DND-41 (cell line): ENCODE results near the gene DGKB.

Experiments
- ATAC-seq: fragments of 200-7000 bp; cut with Tn5 transposase; 3 replicates; pipeline ENCODE4 v1.9.1; 2021; ENCODE audit warnings: low read depth; ENCODE audit not compliant: insufficient read depth
- DNase-seq: peaks from one replicate; pipeline ENCODE4 v3.0.0-alpha.2; 2020
- H2AFZ ChIP-seq: 2 replicates; pipeline ENCODE4 v1.6.0; 2012; ENCODE audit warnings: low read depth, low read length
- H3K27ac ChIP-seq: 2 replicates; pipeline ENCODE4 v1.5.1; 2012; ENCODE audit warnings: low read length, inconsistent platforms
- H3K27me3 ChIP-seq: fragments of 200-600 bp; sonication (generic); 2 replicates; pipeline ENCODE4 v1.6.0; 2012; ENCODE audit warnings: low read length, mild to moderate bottlenecking, inconsistent platforms; ENCODE audit not compliant: insufficient read depth, poor library complexity
- H3K36me3 ChIP-seq: 2 replicates; pipeline ENCODE4 v1.5.1; 2012; ENCODE audit warnings: low read length, inconsistent platforms; ENCODE audit not compliant: insufficient read depth
- H3K4me1 ChIP-seq: 2 replicates; pipeline ENCODE4 v1.5.1; 2012; ENCODE audit warnings: mild to moderate bottlenecking, low read length; ENCODE audit not compliant: insufficient read depth
- H3K4me2 ChIP-seq: 2 replicates; pipeline ENCODE4 v1.6.0; 2012; ENCODE audit warnings: mild to moderate bottlenecking, moderate library complexity, low read length, inconsistent platforms; ENCODE audit not compliant: insufficient read depth
- H3K4me3 ChIP-seq, 2 experiments: fragments of 200-600 bp in 1 of 2; shearing (Covaris generic) in 1 of 2; 2 replicates each; pipeline ENCODE4 v1.5.1; 2012 to 2016; ENCODE audit warnings: inconsistent platforms in 2 of 2, low read length in 2 of 2, mild to moderate bottlenecking in 2 of 2, low read depth in 1 of 2, moderate library complexity in 1 of 2
- H3K79me2 ChIP-seq: 2 replicates; pipeline ENCODE4 v1.6.0; 2012; ENCODE audit warnings: low read length, inconsistent platforms; ENCODE audit not compliant: insufficient read depth
- H3K9ac ChIP-seq: 2 replicates; pipeline ENCODE4 v1.6.0; 2012; ENCODE audit warnings: low read depth, mild to moderate bottlenecking, inconsistent platforms, low read length, moderate library complexity
- H3K9me3 ChIP-seq: 2 replicates; pipeline ENCODE4 v1.5.1; 2012; ENCODE audit warnings: low read length, moderate library complexity, mild to moderate bottlenecking, inconsistent platforms; ENCODE audit not compliant: insufficient read depth, severe bottlenecking
- H4K20me1 ChIP-seq: 2 replicates; pipeline ENCODE4 v1.6.0; 2012; ENCODE audit warnings: low read length; ENCODE audit not compliant: insufficient read depth
- EZH2 ChIP-seq: IDR thresholded peaks from 3 replicates; pipeline ENCODE4 v1.6.1; 2012; ENCODE audit warnings: borderline replicate concordance, low read depth, mild to moderate bottlenecking, moderate library complexity, low read length, inconsistent platforms; ENCODE audit not compliant: severe bottlenecking
- TF ChIP-seq, protein P1 (sequence below): IDR thresholded peaks from 2 replicates; pipeline ENCODE4 v1.5.1; 2012; ENCODE audit warnings: borderline replicate concordance, low read length, moderate library complexity, mild to moderate bottlenecking; ENCODE audit not compliant: poor library complexity, severe bottlenecking; ENCODE audit errors: extremely low read depth

The DGKB gene

GRCh38 chr7:14836571-14837189 is 65.9 kb downstream of the DGKB start:
- Histone ChIP-seq H4K20me1 (no peaks in the 10 kb centered on the region), H3K9ac (no peak overlapping the region), H3K4me2 (no peak overlapping the region), H3K79me2 (no peaks in the 10 kb centered on the region), H3K27ac (no peak overlapping the region), H3K36me3 (no peaks in the 10 kb centered on the region), H3K27me3 (no peaks in the 10 kb centered on the region), H3K4me1 (no peaks in the 10 kb centered on the region), H3K9me3 (no peaks in the 10 kb centered on the region), H2AFZ (no peak overlapping the region), H3K4me3 (no peak overlapping the region)
- TF ChIP-seq, protein P1, sequence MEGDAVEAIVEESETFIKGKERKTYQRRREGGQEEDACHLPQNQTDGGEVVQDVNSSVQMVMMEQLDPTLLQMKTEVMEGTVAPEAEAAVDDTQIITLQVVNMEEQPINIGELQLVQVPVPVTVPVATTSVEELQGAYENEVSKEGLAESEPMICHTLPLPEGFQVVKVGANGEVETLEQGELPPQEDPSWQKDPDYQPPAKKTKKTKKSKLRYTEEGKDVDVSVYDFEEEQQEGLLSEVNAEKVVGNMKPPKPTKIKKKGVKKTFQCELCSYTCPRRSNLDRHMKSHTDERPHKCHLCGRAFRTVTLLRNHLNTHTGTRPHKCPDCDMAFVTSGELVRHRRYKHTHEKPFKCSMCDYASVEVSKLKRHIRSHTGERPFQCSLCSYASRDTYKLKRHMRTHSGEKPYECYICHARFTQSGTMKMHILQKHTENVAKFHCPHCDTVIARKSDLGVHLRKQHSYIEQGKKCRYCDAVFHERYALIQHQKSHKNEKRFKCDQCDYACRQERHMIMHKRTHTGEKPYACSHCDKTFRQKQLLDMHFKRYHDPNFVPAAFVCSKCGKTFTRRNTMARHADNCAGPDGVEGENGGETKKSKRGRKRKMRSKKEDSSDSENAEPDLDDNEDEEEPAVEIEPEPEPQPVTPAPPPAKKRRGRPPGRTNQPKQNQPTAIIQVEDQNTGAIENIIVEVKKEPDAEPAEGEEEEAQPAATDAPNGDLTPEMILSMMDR, result no peak
- TF ChIP-seq EZH2, result no peak
- DNase-seq (no peak), ATAC-seq (no peak)

GRCh38 chr7:14836006-14836405 is 66.5 kb downstream of the DGKB start:
- no peak overlapping the region for H3K9ac ChIP-seq
- no peak overlapping the region for H2AFZ ChIP-seq
- no peak overlapping the region for H3K4me3 ChIP-seq
- H3K79me2 ChIP-seq, result no peaks in the 10 kb centered on the region
- ATAC-seq (no peak), DNase-seq (no peak)
- H4K20me1 ChIP-seq, result no peaks in the 10 kb centered on the region
- no peak for TF ChIP-seq EZH2
- TF ChIP-seq, protein P1, result no peak
- H3K27me3 ChIP-seq, result no peaks in the 10 kb centered on the region
- H3K9me3 ChIP-seq, result no peaks in the 10 kb centered on the region
- no peak overlapping the region for H3K27ac ChIP-seq
- no peaks in the 10 kb centered on the region for H3K4me1 ChIP-seq
- H3K4me2 ChIP-seq, result no peak overlapping the region
- H3K36me3 ChIP-seq, result no peaks in the 10 kb centered on the region

DNA sequence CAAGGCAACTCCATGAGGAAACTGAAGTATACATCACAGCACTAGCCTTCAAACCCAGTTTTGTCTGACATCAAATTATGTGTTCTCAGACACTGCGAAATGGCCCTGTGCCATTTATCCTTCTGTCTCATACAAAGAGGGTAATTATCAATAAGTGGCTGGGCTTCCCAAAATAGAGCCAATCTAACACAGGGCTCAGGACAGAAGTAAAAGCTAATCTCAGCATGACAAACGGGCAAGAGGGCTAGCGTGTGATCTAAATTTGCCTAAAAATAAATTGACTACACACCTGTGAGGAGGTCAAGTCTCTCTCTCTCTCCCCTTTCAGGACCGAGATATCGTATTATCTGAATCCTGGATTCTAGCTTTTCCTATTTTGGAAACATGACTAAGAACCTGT is 67.2 kb downstream of the DGKB start:
- H3K4me1 ChIP-seq, result no peaks in the 10 kb centered on the region

More for the DNA sequence above, 67.2 kb downstream of the DGKB start:
- Histone ChIP-seq H3K27me3 (no peaks in the 10 kb centered on the region), H3K9ac (no peak overlapping the region), H3K4me2 (no peak overlapping the region), H3K79me2 (no peaks in the 10 kb centered on the region), H3K27ac (no peak overlapping the region), H4K20me1 (no peaks in the 10 kb centered on the region), H3K36me3 (no peaks in the 10 kb centered on the region), H3K9me3 (no peaks in the 10 kb centered on the region), H3K4me3 (no peak overlapping the region), H2AFZ (no peak overlapping the region)
- no peak for ATAC-seq
- DNase-seq, result no peak
- no peak for TF ChIP-seq EZH2
- TF ChIP-seq, protein P1, result no peak
